ENCODE measurements around the gene PAH. TPM values are rescaled to one million over a fixed set of nuclear protein-coding genes. Genes with fewer than 3 reads are reported as not detected.

The PAH gene
- total and polyA plus RNA-seq, 2 of the 13 experiments (the other 11 are each of a cell fraction or from before 2014, with no cell fraction given), result 192 to 451 TPM

GRCh38 chr12:102958830-102959176, 41.8 kb upstream of the PAH start (continued):
- TF ChIP-seq ZBTB34 (CRISPR knock-in tag; IDR thresholded peaks at IDR 0.05), result no peak
- no peak for TF ChIP-seq ATF2 (CRISPR knock-in tag; IDR thresholded peaks at IDR 0.05)
- TF ChIP-seq ATF7-NPFF (CRISPR knock-in tag; IDR thresholded peaks at IDR 0.05; ENCODE audit: low read depth), result no peak

GRCh38 chr12:102958073-102958829, 41.2 kb upstream of the PAH start:
- in situ Hi-C loops (cut with HindIII; ENCODE audit: extremely low pct_ligation_motif_present, low pct_unique_long_range_greater_than_20kb), result no loop called here
- no peak for FAIRE-seq
- no peaks in the 10 kb centered on the region for H3K9me3 ChIP-seq (ENCODE audit: low read length)
- no peak for TF ChIP-seq ZNF562 (CRISPR knock-in tag; IDR thresholded peaks at IDR 0.05; ENCODE audit: borderline replicate concordance)
- TF ChIP-seq ZNF670 (CRISPR knock-in tag; IDR thresholded peaks at IDR 0.05; ENCODE audit: borderline replicate concordance), result no peak
- peak; percentile 85 for TF ChIP-seq ZNF800 (CRISPR knock-in tag; IDR thresholded peaks at IDR 0.05)
- peak; percentile 98 for TF ChIP-seq HNRNPLL (IDR thresholded peaks at IDR 0.05; ENCODE audit: low read depth, low read length, poor library complexity, severe bottlenecking)
- no peak for TF ChIP-seq ATF7 (IDR thresholded peaks at IDR 0.05)
- no peak for TF ChIP-seq ATF7 (CRISPR knock-in tag; IDR thresholded peaks at IDR 0.05)
- TF ChIP-seq NFE2 (CRISPR knock-in tag; IDR thresholded peaks at IDR 0.05), result no peak
- TF ChIP-seq CREB1 (IDR thresholded peaks at IDR 0.05), result no peak
- TF ChIP-seq CREB1 (CRISPR knock-in tag; IDR thresholded peaks at IDR 0.05), result no peak
- no peak for TF ChIP-seq MED13 (CRISPR knock-in tag; IDR thresholded peaks at IDR 0.05)
- peak overlapping the region; percentile 67 for H3K4me2 ChIP-seq (ENCODE audit: low read depth, low read length)
- H3K4me1 ChIP-seq (ENCODE audit: insufficient read depth, low read length), result peaks cover 12% of the 10 kb centered on the region
- H3K79me2 ChIP-seq (ENCODE audit: insufficient read depth, low read length), result no peaks in the 10 kb centered on the region
- H4K20me1 ChIP-seq (ENCODE audit: insufficient read depth, low read length), result no peaks in the 10 kb centered on the region
- POLR2A ChIA-PET, result no interaction called here
- H2AFZ ChIP-seq (ENCODE audit: low read length), result no peak overlapping the region
- no peak overlapping the region for H3K27ac ChIP-seq (ENCODE audit: extremely low read length, insufficient read depth, low read length)
- DNase-seq (ENCODE audit: low spot score), result no peak
- WGBS (ENCODE audit: low lambda C conversion rate), result 52% methylated on average over 45 of the region's 83 CpGs
- H3K4me3 ChIP-seq (replicated peaks in 1 of 3; ENCODE audit: insufficient read depth in 1 of 3, low read depth in 2 of 3, low read length in 3 of 3), result peak overlapping the region; percentile 37 to 46 (median 39); a peak in 4 of 6 replicates
- intact Hi-C loops (cut with micrococcal nuclease; ENCODE audit: unreplicated experiment), result no loop called here
- H3K9ac ChIP-seq (ENCODE audit: insufficient read depth, low read depth, low read length), result no peak overlapping the region
- CTCF ChIA-PET (ENCODE audit: low intra/inter-chr PET ratio, low total read pairs), result no interaction called here
- BruUV-seq (replicated peaks), result no TSS peak
- H3K36me3 ChIP-seq (replicated peaks in 1 of 2; ENCODE audit: control insufficient read depth in 1 of 2, insufficient read depth in 2 of 2, low read length in 2 of 2), result no peaks in the 10 kb centered on the region
- peak; percentile 71 for ATAC-seq
- peaks cover 7 to 79% of the 10 kb centered on the region in 2 experiments for H3K27me3 ChIP-seq (ENCODE audit: control insufficient read depth in 1 of 2, insufficient read depth in 2 of 2, low read length in 2 of 2)

All from HepG2 (cell line).